ENCODE results near the gene MFGE8. TPM values are rescaled to one million over a fixed set of nuclear protein-coding genes. Genes with fewer than 3 reads are reported as not detected.
A peak's percentile ranks its signal among the peaks of the same experiment; 100 is the strongest.
"Not testable (repeated sequence)": the region's sequence is repeated elsewhere in the genome, so short reads cannot be mapped to it uniquely, and the experiment has no call there.

MFGE8 gene
- total and polyA plus RNA-seq, 4 experiments from 2014 or later: 5.1 to 102 (median 52.9) TPM

GRCh38 chr15:88949734-88950400 is 36.7 kb upstream of the MFGE8 start:
- no peak for DNase-seq
- no peaks in the 10 kb centered on the region for H3K36me3 ChIP-seq (ENCODE audit: insufficient read depth, low read length)
- ChIA-PET POLR2A (ENCODE audit: partially characterized antibody) (no interaction called here), CTCF (ENCODE audit: partially characterized antibody) (no interaction called here)
- no peak overlapping the region for H3K4me3 Mint-ChIP-seq
- intact Hi-C loops (cut with micrococcal nuclease): no loop called here
- H3K27me3 ChIP-seq (ENCODE audit: insufficient read depth, low read length): no peaks in the 10 kb centered on the region
- H3K9me3 Mint-ChIP-seq: peaks cover 0 to 3% (median 0%) of the 10 kb centered on the region in 8 donors
- H3K4me1 ChIP-seq (ENCODE audit: insufficient read depth, low read length): no peaks in the 10 kb centered on the region
- H3K4me3 ChIP-seq (ENCODE audit: low read length in 2 of 2): no peak overlapping the region
- H3K9me3 ChIP-seq (ENCODE audit: control insufficient read depth in 1 of 2, low read length in 2 of 2): no peaks in the 10 kb centered on the region
- H3K27ac ChIP-seq (ENCODE audit: low read depth, low read length): no peak overlapping the region
- H3K36me3 Mint-ChIP-seq: no peaks in the 10 kb centered on the region
- H3K27ac Mint-ChIP-seq: peak overlapping the region in 1 of 7 donors; percentile 35
- H3K27me3 Mint-ChIP-seq: peaks cover 1 to 2% of the 10 kb centered on the region in 2 donors
- no peaks in the 10 kb centered on the region for H3K4me1 Mint-ChIP-seq

GRCh38 chr15:88940110-88940675 is 27.0 kb upstream of the MFGE8 start:
- ChIA-PET CTCF (ENCODE audit: partially characterized antibody) (interaction anchor here (1.0 to 1.8 kb wide), 2 partner anchors 35 to 232 kb away, joined by 3 to 8 read pairs; no protein-coding TSS in a partner anchor), POLR2A (ENCODE audit: partially characterized antibody) (no interaction called here)
- Mint-ChIP-seq H3K27ac (no peak overlapping the region), H3K4me1 (no peaks in the 10 kb centered on the region), H3K9me3 (peaks cover 0 to 6% (median 0%) of the 10 kb centered on the region in 8 donors), H3K4me3 (no peak overlapping the region), H3K27me3 (peaks cover 2 to 6% of the 10 kb centered on the region in 2 donors), H3K36me3 (no peaks in the 10 kb centered on the region)
- Histone ChIP-seq H3K4me1 (ENCODE audit: insufficient read depth, low read length) (no peaks in the 10 kb centered on the region), H3K4me3 (ENCODE audit: low read length in 2 of 2) (no peak overlapping the region), H3K36me3 (ENCODE audit: insufficient read depth, low read length) (no peaks in the 10 kb centered on the region), H3K27me3 (ENCODE audit: insufficient read depth, low read length) (no peaks in the 10 kb centered on the region), H3K27ac (ENCODE audit: low read depth, low read length) (no peak overlapping the region), H3K9me3 (ENCODE audit: control insufficient read depth in 1 of 2, low read length in 2 of 2) (no peaks in the 10 kb centered on the region)
- DNase-seq: no peak
- intact Hi-C loops (cut with micrococcal nuclease): no loop called here

GRCh38 chr15:88939486-88939806 is 26.3 kb upstream of the MFGE8 start:
- H3K4me1 ChIP-seq (ENCODE audit: insufficient read depth, low read length): no peaks in the 10 kb centered on the region
- ChIA-PET POLR2A (ENCODE audit: partially characterized antibody) (no interaction called here), CTCF (ENCODE audit: partially characterized antibody) (interaction anchor here (1.0 to 1.8 kb wide), 2 partner anchors 34 to 232 kb away, joined by 3 to 8 read pairs; no protein-coding TSS in a partner anchor)
- H3K9me3 ChIP-seq (ENCODE audit: control insufficient read depth in 1 of 2, low read length in 2 of 2): no peaks in the 10 kb centered on the region
- no peak overlapping the region for H3K4me3 Mint-ChIP-seq
- H3K27me3 ChIP-seq (ENCODE audit: insufficient read depth, low read length): no peaks in the 10 kb centered on the region
- H3K36me3 ChIP-seq (ENCODE audit: insufficient read depth, low read length): no peaks in the 10 kb centered on the region
- no peaks in the 10 kb centered on the region for H3K4me1 Mint-ChIP-seq
- no peak overlapping the region for H3K4me3 ChIP-seq (ENCODE audit: low read length in 2 of 2)
- intact Hi-C loops (cut with micrococcal nuclease): no loop called here
- no peak overlapping the region for H3K27ac ChIP-seq (ENCODE audit: low read depth, low read length)
- H3K27ac Mint-ChIP-seq: no peak overlapping the region
- peaks cover 0 to 8% (median 2%) of the 10 kb centered on the region in 8 donors for H3K9me3 Mint-ChIP-seq
- peaks cover 4 to 8% of the 10 kb centered on the region in 2 donors for H3K27me3 Mint-ChIP-seq
- H3K36me3 Mint-ChIP-seq: no peaks in the 10 kb centered on the region
- no peak for DNase-seq

- ChIA-PET POLR2A (ENCODE audit: partially characterized antibody) (no interaction called here), CTCF (ENCODE audit: partially characterized antibody) (interaction anchor here (1.8 kb wide), 1 partner anchor 34 kb away, joined by 8 read pairs; no protein-coding TSS in a partner anchor)
- Histone ChIP-seq H3K9me3 (ENCODE audit: control insufficient read depth in 1 of 2, low read length in 2 of 2) (no peaks in the 10 kb centered on the region), H3K4me1 (ENCODE audit: insufficient read depth, low read length) (no peaks in the 10 kb centered on the region), H3K27me3 (ENCODE audit: insufficient read depth, low read length) (no peaks in the 10 kb centered on the region), H3K4me3 (ENCODE audit: low read length in 2 of 2) (no peak overlapping the region), H3K36me3 (ENCODE audit: insufficient read depth, low read length) (no peaks in the 10 kb centered on the region), H3K27ac (ENCODE audit: low read depth, low read length) (no peak overlapping the region)
- H3K9me3 Mint-ChIP-seq: peaks cover 0 to 12% (median 4%) of the 10 kb centered on the region in 8 donors
- H3K27ac Mint-ChIP-seq: no peak overlapping the region
- H3K4me1 Mint-ChIP-seq: no peaks in the 10 kb centered on the region
- no peak for DNase-seq
- H3K36me3 Mint-ChIP-seq: no peaks in the 10 kb centered on the region
- peaks cover 4 to 12% of the 10 kb centered on the region in 2 donors for H3K27me3 Mint-ChIP-seq
- intact Hi-C loops (cut with micrococcal nuclease): no loop called here
- no peak overlapping the region for H3K4me3 Mint-ChIP-seq
Measured at GRCh38 chr15:88938802-88939485, 25.8 kb upstream of the MFGE8 start.

GRCh38 chr15:88934449-88934848 is 21.3 kb upstream of the MFGE8 start:
- H3K36me3 Mint-ChIP-seq; H3K27me3 ChIP-seq (ENCODE audit: insufficient read depth, low read length); CTCF ChIA-PET (ENCODE audit: partially characterized antibody); H3K4me1 Mint-ChIP-seq; H3K27ac Mint-ChIP-seq; H3K9me3 ChIP-seq (ENCODE audit: control insufficient read depth in 1 of 2, low read length in 2 of 2); H3K4me3 ChIP-seq (ENCODE audit: low read length in 2 of 2); H3K4me1 ChIP-seq (ENCODE audit: insufficient read depth, low read length); DNase-seq; H3K36me3 ChIP-seq (ENCODE audit: insufficient read depth, low read length); POLR2A ChIA-PET (ENCODE audit: partially characterized antibody); intact Hi-C loops (cut with micrococcal nuclease); H3K27ac ChIP-seq (ENCODE audit: low read depth, low read length); H3K4me3 Mint-ChIP-seq: not testable (repeated sequence)
- H3K9me3 Mint-ChIP-seq: peaks cover 0 to 19% (median 8%) of the 10 kb centered on the region in 8 donors
- peaks cover 12 to 15% of the 10 kb centered on the region in 2 donors for H3K27me3 Mint-ChIP-seq

- Mint-ChIP-seq H3K4me1 (no peaks in the 10 kb centered on the region), H3K4me3 (no peak overlapping the region), H3K27me3 (peaks cover 15 to 17% of the 10 kb centered on the region in 2 donors), H3K27ac (no peak overlapping the region), H3K9me3 (peaks cover 0 to 22% (median 11%) of the 10 kb centered on the region in 8 donors), H3K36me3 (no peaks in the 10 kb centered on the region)
- Histone ChIP-seq H3K4me3 (ENCODE audit: low read length in 2 of 2) (no peak overlapping the region), H3K27me3 (ENCODE audit: insufficient read depth, low read length) (no peaks in the 10 kb centered on the region), H3K4me1 (ENCODE audit: insufficient read depth, low read length) (no peaks in the 10 kb centered on the region), H3K9me3 (ENCODE audit: control insufficient read depth in 1 of 2, low read length in 2 of 2) (peaks cover 0 to 3% of the 10 kb centered on the region in 2 donors), H3K27ac (ENCODE audit: low read depth, low read length) (no peak overlapping the region), H3K36me3 (ENCODE audit: insufficient read depth, low read length) (no peaks in the 10 kb centered on the region)
- intact Hi-C loops (cut with micrococcal nuclease): no loop called here
- POLR2A ChIA-PET (ENCODE audit: partially characterized antibody): no interaction called here
- CTCF ChIA-PET (ENCODE audit: partially characterized antibody): no interaction called here
- no peak for DNase-seq
Measured at GRCh38 chr15:88932875-88933330, 19.7 kb upstream of the MFGE8 start.

- Mint-ChIP-seq H3K4me3 (no peak overlapping the region), H3K4me1 (no peaks in the 10 kb centered on the region), H3K9me3 (peaks cover 0 to 24% (median 11%) of the 10 kb centered on the region in 8 donors), H3K36me3 (no peaks in the 10 kb centered on the region), H3K27ac (no peak overlapping the region), H3K27me3 (peaks cover 15 to 17% of the 10 kb centered on the region in 2 donors)
- CTCF ChIA-PET (ENCODE audit: partially characterized antibody): no interaction called here
- H3K36me3 ChIP-seq (ENCODE audit: insufficient read depth, low read length): no peaks in the 10 kb centered on the region
- no peak overlapping the region for H3K27ac ChIP-seq (ENCODE audit: low read depth, low read length)
- H3K27me3 ChIP-seq (ENCODE audit: insufficient read depth, low read length): no peaks in the 10 kb centered on the region
- H3K9me3 ChIP-seq (ENCODE audit: control insufficient read depth in 1 of 2, low read length in 2 of 2): peaks cover 0 to 3% of the 10 kb centered on the region in 2 donors
- no peak overlapping the region for H3K4me3 ChIP-seq (ENCODE audit: low read length in 2 of 2)
- no peak for DNase-seq
- no peaks in the 10 kb centered on the region for H3K4me1 ChIP-seq (ENCODE audit: insufficient read depth, low read length)
- intact Hi-C loops (cut with micrococcal nuclease): no loop called here
- POLR2A ChIA-PET (ENCODE audit: partially characterized antibody): no interaction called here
Measured at GRCh38 chr15:88932271-88932874, 19.2 kb upstream of the MFGE8 start.
